GM18526 (cell line): ENCODE measurements around the gene FOXS1.

Experiments
- POLR2A ChIP-seq: IDR thresholded peaks from 3 replicates; pipeline ENCODE4 v1.6.1; 2011; ENCODE audit not compliant: insufficient read length; ENCODE audit errors: extremely low read depth

Gene FOXS1

DNA sequence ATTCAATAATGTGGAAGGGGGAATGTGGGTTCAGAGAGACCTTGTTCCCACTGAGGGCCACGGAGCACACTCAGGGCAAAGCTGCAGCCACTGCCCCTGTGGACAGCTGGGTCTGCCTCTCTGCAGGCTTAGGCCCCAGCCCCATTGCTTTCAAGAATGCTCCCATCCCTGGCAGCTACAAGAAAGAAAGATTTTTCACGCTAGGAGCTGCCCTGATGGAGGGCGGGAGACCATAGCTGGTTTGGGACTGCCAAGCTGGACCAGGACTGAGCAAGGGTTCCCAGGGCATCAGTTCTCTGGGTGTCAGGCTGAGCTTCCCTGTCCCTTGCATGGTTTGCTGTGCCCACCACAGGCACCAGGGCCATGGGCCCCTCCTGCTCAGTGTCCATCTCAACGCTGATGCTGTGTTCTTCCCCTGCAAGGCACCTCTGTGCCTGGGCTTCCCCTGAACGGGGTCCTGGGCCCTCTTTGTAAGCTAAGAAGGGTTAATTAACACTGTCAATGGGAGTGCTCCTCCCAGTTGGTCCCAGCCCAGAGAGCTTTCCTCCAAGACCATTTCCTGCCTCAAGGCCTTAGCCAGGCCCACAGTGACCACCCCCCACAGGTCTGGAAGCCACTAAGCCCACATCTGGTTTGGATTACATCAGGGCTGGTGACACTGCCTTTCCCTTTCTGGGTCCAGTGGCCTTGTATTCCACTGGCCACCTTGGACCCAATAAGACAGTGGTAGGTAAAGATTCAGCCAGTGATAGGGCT is 8.4 kb downstream of the FOXS1 start:
- no peak for TF ChIP-seq POLR2A

DNA sequence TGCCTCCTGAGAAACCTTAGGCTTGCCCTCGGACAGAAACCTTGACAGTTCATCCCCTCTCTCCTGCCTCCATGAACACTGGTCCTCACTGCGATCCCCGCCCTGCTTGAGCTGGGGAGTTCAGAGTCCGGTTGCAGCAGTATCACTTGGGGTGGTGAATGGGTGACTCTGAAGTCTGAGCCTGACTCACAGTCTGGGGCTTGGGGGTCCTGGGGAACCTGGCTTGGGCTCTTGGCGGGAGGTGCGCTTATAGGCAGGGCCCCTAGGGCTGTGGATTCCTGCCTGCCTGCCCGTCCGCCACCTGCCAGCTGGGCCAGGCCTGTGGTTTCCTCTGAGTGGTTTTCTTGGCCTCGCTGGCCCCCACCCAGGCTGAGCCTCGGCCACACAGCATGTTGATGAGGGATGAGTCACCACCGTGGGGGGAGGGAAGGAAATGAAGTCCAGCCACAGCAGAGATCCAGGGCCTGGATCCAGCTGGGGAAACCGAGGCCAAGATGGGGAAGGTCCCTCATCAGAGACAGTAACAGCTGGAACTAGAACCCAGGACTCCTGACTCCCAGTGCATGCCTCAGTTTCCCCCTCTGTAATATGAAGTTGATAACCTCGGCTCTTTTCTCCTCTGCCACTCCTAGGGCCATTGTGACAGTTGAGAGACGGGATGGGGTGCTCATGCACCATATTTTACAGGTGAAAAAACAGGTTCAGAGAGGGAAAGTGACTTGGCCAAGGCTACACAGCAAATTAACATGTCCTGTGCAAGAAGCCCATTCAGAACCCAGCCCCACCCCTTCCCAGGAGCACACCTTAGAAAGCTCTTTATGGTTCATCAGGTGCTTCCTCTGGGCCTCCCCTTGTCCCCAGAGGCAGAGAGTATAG is 9.2 kb downstream of the FOXS1 start:
- no peak for TF ChIP-seq POLR2A

DNA sequence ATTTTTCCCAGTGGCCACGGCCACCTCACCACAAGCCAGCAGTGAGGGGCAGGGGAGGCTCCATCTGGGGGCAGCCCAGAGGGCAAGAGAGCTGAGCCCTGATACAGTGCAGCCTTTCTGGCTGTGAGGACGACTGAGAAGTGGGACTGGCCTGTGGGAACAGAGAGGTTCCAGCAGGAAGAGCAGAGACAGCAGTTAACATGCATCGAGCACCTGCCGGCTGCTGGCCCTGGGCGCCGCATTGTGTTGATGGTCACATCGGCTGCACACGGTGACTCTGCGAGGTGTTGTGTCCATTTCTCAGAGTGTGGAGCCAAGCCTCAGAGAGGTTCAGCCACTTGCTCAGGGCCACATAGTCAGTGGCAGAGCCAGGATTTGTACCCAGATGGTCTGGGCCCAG is 9.8 kb downstream of the FOXS1 start:
- no peak for TF ChIP-seq POLR2A

DNA sequence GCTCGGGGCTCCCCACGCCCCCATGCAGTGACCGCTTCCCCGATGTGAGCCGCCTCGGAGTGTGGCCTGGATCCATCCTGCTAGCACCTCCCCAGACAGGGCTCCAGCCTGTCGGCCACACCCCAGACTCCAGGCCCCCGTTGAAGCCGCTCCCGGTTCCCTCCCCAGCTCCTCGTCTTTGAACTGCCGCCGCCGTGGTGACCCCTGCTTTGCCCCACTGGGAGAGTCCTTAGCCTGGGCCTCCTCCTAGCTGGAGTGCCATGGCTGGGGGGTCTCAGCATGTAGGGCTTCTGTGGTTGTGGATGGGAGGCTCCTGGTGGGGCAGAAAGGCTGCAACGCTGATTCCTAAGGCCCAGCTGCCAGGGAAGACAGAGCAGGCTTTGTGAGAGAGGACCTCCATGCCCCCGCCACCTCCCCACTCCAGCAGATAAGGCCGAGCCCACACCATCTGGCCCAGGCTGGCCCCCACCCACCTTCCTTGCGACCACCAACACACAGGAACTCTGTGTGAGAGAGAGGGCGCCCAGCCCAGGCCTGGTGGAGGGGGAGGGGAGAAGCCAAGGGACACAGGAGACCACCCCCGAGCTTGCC is 11.4 kb downstream of the FOXS1 start:
- TF ChIP-seq POLR2A: no peak

DNA sequence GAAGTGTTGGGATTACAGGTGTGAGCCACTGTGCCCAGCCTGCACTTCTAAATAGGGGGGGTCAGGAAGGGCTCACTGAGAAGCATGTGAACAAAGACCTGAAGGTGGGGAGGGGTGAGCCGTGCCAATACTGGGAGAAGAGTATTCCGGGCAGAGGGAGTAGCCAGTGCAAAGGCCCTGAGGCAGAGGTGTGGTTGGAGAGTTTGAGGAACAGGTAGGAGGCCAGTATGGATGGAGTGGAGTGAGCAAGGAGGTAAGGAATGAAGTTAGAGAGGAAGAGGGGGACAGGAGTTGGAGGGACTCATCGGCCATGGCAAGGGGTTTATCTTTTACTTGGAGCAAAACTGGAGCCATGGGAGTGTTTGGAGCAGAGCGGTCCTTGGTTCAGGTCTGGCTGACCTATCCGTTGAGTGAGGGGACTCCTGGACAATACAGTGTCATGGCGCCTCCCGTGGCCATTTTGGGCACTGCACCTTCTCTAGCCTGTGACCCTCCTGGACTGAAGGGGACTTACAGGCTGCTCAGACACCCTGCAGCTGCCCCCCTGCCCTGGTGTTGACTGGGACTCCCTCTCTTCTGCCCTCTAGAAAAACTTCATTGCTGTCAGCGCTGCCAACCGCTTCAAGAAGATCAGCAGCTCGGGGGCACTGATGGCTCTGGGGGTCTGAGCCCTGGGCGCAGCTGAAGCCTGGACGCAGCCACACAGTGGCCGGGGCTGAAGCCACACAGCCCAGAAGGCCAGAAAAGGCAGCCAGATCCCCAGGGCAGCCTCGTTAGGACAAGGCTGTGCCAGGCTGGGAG is 12.1 kb downstream of the FOXS1 start:
- no peak for TF ChIP-seq POLR2A

DNA sequence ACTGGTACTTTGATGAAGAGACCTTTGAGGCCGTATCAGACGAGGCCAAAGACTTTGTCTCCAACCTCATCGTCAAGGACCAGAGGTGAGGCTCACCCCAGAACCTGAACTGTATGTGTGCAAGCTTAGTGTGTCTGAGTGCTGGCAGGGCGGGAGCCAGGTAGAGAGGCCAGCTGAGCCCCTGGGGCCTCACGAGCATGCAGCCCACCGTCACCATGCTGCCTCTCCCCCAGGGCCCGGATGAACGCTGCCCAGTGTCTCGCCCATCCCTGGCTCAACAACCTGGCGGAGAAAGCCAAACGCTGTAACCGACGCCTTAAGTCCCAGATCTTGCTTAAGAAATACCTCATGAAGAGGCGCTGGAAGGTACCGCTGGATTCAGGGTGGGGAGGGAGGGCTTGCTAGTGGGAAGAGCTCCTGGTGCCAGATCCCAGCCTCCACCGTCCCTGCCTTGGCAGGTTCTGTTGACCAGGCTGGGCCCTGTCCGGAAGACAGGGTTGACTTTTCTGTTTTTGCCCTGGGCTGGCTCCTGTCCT is 13.6 kb downstream of the FOXS1 start:
- TF ChIP-seq POLR2A: no peak

DNA sequence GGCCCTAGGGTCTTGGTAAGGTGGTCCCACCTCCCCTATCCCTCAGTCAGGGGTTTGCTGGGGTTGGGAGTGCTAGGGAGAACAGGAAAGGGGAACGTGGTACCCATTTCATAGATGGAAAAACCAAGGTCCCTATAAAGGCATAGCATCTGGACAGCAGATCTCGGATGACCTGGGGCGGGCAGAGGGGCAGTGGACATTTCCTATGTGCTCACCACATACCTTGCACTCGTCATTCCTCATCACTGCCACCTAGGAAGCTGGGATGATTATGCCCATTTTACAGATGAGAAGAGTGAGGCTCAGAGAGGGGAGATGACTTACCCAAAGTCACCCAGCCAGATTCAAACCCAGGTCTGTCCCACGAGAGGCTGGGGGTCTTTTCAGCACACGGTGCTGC is 14.2 kb downstream of the FOXS1 start:
- no peak for TF ChIP-seq POLR2A

DNA sequence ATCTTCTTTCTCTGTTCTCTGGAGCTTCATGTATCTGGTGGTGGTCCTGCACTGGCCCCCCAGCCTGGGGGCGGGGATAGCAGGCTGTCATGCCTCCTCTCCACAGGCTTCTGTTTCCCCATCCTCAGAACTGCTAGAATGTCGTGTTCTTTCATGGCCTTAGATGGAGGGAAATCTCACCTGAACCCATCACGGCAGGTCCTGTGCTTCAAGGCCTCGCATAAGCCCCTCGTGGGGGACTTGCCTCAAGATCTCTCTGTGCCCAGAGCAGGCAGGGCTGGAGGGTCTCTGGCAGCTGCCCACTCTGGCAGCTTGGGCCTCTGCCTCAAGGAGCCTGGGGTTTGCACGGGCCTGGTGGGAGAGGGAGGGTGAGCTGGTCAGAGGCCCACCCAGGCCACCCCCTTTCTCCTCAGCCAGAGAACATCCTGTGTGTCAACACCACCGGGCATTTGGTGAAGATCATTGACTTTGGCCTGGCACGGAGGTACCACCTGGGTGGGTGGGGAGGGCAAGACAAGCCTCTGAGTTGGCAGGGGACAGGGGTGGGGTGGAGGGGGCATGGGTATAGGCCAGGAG is 14.9 kb downstream of the FOXS1 start:
- no peak for TF ChIP-seq POLR2A

DNA sequence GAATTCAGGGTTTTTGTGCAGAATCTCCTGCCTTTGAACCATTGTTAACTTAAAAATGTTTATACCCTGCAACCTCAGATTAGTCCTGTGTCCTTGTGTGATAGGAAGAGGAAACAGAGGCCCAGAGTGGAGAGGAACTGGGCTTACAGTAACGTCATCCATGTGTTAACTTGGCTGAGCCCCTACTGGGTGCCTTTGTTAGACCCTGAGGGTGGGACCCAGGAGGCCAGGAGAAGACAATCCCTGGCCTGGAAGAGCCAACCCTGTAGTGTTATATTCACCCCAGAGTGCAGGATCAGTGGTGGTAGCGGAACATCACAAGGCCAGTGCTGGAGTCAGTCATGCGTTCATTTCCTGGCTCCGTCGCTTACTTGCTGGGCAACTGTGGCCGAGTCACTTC is 15.7 kb downstream of the FOXS1 start:
- TF ChIP-seq POLR2A: no peak

DNA sequence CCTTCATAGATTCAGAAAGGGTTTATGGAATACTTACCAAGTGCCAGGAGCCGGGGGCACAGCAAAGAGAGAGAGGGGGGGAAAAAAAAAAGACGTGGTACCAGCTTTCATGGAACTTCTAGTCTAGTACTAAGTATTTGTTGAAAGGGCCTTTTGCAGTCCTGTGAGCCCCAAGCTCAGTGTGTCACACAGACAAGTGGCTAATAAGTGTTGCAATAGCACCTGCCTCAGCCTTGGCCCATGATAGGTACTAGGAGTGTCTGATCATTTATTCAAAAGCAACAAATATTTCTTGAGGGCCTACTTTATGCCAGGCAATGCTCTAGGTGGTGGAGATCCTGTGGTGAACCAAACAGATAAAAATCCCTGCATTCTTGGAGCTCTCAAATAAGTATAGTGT is 18.3 kb downstream of the FOXS1 start:
- TF ChIP-seq POLR2A: no peak

DNA sequence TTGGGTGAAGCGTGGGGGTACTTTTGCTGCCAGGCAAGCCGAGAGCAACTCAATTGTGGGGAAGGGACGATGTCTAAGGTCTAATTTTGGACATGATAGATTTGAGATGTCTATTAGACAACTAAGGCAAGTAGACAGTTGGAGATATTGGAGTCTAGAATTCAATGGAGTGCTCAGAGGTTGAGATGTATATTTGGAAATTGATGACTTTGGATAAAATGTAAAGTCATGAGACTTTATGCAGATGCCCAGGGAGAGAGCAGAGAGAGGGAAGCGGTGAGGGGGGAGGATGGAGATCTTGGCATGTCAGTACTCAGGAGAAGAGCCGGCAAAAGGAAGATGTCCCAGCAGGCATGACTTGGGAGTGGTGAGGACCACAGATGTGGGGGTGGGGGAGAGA is 19.3 kb downstream of the FOXS1 start:
- TF ChIP-seq POLR2A: no peak

DNA sequence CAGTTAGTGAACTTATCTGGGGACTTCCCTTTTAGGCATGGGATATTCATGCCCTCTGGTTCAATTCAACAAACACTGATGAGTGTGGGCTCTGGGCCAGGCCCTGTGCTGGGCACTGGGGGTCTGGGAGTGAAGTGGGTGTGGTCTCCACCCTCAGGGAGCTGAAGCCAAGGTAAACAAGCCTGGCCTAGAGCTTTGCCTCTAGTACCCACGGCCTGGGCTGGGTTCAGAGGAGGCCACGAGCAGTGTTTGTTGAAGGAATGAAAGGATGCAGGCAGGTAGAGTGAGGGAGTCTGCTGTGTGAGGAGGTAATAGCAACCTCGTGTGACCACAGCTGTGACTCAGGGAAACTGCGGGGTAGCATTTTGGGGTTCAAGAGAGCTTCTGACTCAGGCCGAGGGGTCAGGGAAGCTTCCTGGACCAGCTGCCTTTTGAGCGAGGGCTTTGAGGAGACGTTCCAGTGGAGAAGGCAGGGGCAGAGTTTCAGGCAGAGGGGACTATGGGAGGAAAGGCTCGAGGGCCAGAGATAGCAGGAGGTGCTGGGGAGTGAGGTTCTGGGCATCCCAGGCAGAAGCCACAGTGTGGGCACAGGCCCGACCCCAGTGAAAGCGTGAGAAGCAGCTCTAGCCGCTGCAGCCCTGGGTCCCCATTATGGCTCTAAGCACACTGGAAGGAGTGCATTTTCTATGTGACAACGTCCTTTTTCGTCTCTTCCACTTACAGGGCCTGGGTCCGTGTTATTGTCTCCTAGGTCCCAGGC is 20.7 kb downstream of the FOXS1 start:
- no peak for TF ChIP-seq POLR2A

DNA sequence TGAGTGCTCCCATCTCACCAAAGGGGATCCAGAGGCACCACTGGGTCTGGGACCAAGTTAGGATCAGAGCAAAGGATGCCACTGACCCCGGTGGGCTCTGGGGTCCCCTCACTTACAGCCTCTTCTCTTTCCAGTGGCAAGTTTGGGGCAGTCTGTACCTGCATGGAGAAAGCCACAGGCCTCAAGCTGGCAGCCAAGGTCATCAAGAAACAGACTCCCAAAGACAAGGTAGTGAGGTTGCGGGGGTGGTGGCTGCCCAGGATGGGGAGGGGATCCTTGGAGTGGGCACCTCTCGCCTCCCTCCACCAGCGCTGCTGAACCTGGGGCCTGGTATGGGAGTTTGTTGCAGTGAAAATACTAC is 21.3 kb downstream of the FOXS1 start:
- no peak for TF ChIP-seq POLR2A
